COLO668 (cell line): Measurements from ENCODE around the gene CCDC187.
"Not testable (repeated sequence)": the region's sequence is repeated elsewhere in the genome, so short reads cannot be mapped to it uniquely, and the experiment has no call there.

ENCODE experiments used
- DNase-seq: peaks from one replicate; lab custom pipeline; 2025; ENCODE audit not compliant: unreplicated experiment; lab: John Stamatoyannopoulos, UW

Gene CCDC187

DNA sequence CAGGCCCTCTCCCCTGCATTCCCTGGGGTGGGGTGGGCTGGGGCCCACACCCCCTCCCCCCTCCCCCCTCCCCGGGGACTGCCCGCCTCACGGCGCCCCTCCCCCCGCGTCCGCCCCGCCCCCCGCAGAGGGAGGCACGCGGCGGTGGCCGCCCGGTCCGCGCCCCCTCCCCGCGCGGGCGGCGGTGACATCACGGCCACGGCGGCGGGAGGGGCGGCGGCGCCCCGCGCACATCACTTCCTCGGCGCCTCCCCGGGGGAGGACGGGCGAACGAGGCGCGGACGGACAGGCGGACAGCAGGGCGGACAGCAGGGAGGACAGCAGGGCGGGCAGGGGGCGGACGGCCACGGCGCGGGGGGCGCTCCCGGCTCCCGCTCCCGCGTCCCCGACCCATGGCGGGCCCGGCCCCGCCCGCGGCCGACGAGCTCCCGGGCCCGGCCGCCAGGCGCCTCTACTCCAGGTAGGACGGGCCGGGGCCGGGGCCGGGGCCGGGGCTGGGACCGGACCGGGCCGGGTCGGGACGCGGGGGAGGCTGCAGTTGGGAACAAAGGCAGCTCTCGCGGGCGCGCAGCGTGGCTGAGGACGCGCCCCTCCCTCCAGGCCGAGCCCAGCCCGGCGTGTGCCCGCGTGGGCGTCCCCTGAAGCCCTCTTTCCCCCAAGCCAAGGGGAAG lies 23.5 kb upstream of the CCDC187 start, which contains the start of gene GPSM1:
TSS of gene GPSM1 (plus strand) at position 236 of the 671 bp plus-strand sequence. CDS start at position 393, 157 bp downstream.
- DNase-seq: no peak

DNA sequence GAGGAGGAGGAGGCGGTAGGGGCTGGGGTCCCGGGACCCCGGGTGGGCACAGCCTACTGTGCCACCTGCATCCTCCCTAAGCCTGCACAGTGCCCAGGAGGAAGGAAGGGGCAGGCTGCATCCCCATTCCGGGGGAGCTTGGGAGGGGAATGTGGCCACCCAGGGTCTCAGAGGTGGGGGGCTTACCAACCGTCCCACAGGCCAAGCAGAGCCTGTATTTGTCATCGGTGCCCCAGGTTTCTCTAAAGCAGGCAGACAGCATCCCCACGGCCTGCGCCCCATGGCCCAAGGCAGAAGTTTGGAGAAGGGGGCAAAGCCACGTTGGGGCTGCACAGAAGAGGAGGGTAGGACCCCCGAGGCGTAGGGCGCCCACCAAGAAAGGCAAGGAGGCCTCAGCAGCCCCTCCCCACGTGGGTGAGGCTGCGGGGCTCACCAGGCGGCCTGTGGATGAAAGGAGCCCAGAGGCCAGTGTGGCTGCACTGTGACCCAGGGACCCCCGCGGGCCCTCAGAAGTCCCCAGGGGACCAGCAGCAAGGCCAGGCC lies 22.9 kb upstream of the CCDC187 start:
- no peak for DNase-seq

GRCh38 chr9:136326061-136326760 lies 22.3 kb upstream of the CCDC187 start:
- no peak for DNase-seq

DNA sequence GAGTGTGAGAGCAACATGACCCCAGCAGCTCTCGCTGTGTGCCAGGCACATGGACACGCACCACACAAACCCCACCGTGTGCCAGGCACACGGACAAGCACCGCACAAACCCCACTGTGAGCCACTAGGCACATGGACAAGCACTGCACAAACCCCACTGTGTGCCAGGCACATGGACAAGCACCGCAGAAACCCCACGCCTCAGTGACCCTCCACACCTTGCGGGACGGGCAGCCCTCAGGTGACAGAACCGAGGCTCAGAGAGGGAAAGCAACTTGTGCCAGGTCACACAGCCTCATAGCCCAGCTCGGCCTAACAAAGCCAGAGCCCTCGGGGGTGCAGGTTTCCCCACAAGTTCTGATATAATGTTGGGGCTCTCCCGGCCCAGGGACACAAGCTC lies 21.5 kb upstream of the CCDC187 start:
- DNase-seq: no peak

DNA sequence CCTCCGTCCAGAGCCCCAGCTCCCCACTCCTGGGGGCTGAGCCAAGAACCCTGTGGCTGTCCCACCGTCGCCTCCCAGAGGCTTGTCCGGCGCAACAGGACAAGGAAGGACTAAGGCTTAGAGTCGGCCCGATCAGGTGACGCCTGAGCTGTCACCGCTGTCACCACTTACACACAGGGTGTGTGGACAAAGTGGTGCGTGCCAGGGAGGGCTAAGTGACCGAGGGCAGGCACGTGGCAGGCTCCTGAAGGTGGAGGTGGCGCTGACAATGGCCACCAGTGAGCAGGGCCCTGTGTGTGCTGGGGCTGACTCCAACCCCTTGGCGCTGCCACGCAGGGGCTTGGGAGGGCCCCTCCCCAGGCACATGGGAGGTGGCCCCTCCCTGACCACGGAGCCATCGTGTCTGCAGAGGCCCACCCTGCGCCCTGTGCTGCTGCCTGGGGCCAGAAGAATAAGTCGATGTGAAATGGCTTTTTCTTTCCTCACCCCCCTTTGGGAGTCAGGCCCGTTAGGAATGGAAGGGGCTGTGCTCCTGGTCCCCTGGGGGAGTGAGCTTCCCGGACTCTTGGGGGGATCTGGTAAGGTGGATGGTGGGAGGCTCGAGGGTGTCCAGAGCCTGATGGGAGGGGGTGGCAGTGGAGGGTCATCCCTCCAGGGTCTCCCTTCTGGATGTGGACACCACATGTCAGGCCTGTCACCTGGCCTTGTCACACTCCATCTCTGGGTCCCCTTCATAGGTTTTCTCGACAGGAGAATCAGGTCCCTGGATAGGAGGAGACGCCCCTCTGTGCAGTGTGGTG lies 20.8 kb upstream of the CCDC187 start:
- peak; percentile 40 for DNase-seq

- DNase-seq: peak; percentile 87
Observed at GRCh38 chr9:136323371-136323789, 19.5 kb upstream of the CCDC187 start.

- no peak for DNase-seq
Observed at GRCh38 chr9:136322756-136323330, 18.9 kb upstream of the CCDC187 start.

DNA sequence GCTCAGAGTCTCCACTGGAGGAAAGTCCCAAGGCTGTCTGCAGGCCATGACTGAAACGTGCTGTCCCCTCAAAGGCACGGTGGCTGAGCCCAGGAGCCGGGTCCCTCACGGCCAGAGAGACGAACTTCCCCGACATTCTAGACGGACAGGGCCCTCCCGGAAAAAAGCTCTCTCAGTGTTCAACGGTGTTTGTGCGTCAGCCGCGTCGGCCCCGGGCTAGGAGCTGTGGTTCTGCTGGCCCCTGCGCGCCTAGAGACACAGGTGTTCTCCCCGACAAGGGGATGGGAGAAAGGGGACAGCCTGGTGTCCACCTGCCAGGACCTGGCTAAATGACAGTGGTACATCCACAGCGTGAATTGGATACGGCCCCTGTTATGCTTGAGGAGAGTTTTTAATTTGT lies 17.7 kb upstream of the CCDC187 start:
- DNase-seq: no peak

GRCh38 chr9:136320972-136321371 lies 17.1 kb upstream of the CCDC187 start:
- not testable (repeated sequence) for DNase-seq

DNA sequence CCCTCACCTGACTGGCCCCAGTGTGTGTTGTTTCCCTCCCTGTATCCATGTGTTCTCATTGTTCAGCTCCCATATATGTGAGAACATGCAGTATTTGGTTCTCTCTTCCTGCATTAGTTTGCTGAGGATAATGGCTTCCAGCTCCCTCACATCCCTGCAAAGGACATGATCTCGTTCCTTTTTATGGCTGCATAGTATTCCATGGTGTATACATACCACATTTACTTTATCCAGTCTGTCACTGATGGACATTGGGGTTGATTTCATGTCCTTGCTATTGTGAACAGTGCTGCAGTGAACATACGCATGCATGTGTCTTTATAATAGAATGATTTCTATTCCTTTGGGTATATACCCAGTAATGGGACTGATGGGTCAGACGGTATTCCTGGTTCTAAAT lies 16.1 kb upstream of the CCDC187 start:
- not testable (repeated sequence) for DNase-seq

DNA sequence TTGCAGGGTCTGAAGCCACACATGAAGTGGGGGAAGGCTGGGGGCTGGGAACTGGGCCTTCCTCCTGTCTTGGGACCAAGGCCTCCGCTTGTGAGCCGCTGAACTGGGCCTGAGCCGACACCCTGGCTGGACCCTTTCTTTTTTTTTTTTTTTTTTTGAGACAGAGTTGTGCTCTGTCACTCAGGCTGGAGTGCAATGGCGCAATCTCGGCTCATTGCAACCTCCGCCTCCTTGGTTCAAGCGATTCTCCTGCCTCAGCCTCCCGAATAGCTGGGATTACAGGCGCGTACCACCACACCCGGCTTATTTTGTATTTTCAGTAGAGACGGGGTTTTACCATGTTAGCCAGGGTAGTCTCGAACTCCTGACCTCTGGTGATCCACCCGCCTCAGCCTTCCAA lies 15.3 kb upstream of the CCDC187 start:
- DNase-seq: not testable (repeated sequence)

DNA sequence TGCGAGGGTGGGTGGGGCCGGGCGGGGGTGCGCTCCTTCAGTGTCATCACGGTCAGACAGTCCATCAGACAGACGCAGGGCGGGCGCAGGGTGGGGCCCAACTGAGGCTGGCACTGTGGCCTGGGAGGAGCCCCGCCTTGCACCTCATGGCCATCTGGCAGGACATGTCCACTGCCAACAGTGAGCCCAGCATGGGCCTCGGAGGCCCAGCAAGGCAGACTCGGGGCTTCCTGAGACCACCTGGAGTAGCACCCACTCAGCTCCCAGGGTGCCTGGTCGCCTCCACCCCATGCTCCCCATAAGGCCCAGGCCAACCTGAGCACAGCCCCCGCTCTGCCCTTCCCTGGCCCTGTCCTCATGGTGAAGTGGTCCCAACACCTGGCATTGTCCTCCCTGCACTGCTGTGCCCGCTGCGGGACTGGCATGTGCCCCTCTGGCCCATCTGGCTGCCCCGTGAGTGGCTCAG lies 14.9 kb upstream of the CCDC187 start:
- no peak for DNase-seq

DNA sequence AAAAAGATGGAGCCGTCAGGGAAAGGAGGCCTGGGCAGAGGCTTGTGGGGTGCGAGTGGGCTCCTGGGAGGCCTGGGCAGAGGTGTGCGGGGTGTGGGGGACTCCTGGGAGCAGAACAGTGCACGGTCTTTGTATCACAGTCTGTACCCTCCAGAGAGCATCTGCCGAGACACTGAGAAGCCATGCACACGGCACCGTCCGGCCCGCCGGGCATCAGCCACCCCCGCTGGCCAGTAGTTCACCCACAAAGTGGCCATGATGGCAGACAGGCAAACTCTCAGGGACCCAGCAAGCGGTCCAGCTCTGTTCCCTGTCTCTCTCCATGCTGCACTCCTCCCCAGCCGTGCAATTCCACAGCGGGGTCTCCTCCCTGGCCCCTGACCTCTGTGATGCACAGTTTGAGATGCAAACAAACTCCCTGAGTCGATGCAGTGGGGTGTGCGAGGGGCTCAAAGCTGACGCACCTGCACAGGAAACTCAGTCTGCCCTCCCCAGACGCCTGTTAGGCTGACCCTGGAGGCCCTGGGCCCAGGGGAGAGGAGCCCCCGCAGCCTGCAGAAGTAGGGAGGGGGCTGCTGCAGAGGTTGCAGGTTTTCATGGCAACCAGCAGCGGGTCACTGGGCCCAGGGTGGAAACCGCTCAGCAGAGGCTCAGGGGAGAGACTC lies 14.3 kb upstream of the CCDC187 start:
- no peak for DNase-seq

GRCh38 chr9:136317695-136318094 lies 13.8 kb upstream of the CCDC187 start:
- no peak for DNase-seq

GRCh38 chr9:136316896-136317676 lies 13.2 kb upstream of the CCDC187 start:
- no peak for DNase-seq

DNA sequence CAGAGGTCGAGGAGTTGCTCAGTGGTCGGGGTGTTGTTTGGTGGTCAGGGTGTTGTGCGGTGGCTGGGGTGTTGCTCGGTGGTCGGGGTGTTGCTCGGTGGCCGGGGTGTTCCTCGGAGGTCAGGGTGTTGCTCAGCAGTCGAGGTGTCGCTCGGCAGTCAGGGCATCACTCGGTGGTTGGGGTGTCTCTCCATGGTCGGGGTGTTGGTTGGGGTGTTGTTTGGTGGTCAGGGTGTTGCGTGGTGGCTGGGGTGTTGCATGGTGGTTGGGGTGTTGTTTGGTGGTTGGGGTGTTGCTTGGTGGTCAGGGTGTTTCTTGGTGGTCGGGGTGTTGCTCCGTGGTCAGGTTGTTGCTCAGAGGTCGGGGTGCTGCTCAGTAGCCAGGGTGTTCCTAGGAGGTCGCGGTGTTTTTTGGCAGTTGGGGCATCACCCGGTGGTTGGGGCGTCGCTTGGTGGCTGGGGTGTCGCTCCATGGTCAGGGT lies 12.4 kb upstream of the CCDC187 start:
- DNase-seq: no peak

DNA sequence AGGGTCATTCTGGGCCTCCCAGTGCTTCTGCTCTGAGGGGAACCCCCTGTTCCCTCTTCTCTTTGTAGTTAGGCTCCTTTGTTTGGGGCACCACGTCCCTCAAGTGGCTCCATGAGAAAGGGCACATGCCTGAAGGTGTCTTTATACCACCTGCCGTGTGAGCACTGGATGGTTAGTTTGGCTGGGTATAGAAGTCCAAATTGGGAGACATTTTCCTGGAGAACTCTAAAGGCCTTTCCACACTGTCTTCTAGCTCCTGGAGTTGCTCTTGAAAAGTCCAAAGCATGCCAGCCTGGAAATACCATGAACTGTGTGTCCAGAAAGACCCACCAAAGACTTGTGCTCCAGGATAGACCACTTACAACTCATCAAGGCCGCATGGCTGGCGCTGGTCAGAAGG lies 11.1 kb upstream of the CCDC187 start:
- no peak for DNase-seq

DNA sequence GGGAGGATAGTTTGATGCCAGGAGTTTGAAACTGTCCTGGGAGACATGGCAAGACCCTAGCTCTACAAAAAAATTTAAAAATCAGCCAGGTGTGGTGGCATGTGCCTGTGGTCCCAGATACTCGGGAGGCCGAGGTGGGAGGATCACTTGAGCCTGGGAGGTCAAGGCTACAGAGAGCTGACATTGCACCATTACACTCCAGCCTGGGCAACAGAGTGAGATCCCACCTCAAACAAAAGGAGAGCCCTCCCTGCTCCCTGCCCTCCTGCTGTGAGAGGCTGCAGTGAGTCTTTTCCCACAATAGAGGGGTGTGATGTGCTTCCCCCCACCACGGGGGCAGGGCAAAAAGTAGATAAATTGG lies 10.1 kb upstream of the CCDC187 start:
- DNase-seq: no peak
